B cell (primary cell): ENCODE data around the gene MYO6. TPM values are rescaled to one million over a fixed set of nuclear protein-coding genes. Genes with fewer than 3 reads are reported as not detected.

Experiments
- ATAC-seq: fragments of 200-7000 bp; cut with Tn5 transposase; one replicate; pipeline ENCODE4 v1.10.0; 2021; ENCODE audit warnings: low read depth, mild to moderate bottlenecking, moderate number of reproducible peaks, moderate library complexity
- CTCF ChIA-PET: fragments of 350-600 bp; sonication (Branson Sonifier 250); formaldehyde crosslinking; loops from one replicate; lab custom pipeline; 2021; ENCODE audit warnings: antibody characterized with exemption, inconsistent platforms; lab: Charles Lee
- POLR2A ChIA-PET: fragments of 350-600 bp; sonication (Branson Sonifier 250); formaldehyde crosslinking; loops from one replicate; lab custom pipeline; 2021; ENCODE audit warnings: antibody characterized with exemption; lab: Charles Lee
- DNase-seq: peaks from one replicate; pipeline ENCODE4 v3.0.0; 2013
- H2AFZ ChIP-seq: 2 replicates; pipeline ENCODE4 v1.6.1; 2012; ENCODE audit warnings: mild to moderate bottlenecking, low read depth, low read length; ENCODE audit not compliant: insufficient read depth, poor library complexity, severe bottlenecking
- H3K27ac ChIP-seq, 2 donors: 1 replicate in 1 of 2; 2 replicates in 1 of 2; pipeline ENCODE4 v1.5.1; 2012 to 2013; ENCODE audit warnings: low read length in 2 of 2, mild to moderate bottlenecking in 2 of 2, moderate library complexity in 1 of 2
- H3K27me3 ChIP-seq, 4 experiments: fragments of 200-600 bp in 1 of 4; sonication (generic) in 1 of 4; replicated peaks in 1 of 4; 1 replicate in 2 of 4; 2 replicates in 2 of 4; pipeline versions ENCODE4 v1.6.1 to v1.7.0; 2013 to 2016; ENCODE audit warnings: low read length in 3 of 4, mild to moderate bottlenecking in 2 of 4, mixed read lengths in 1 of 4, moderate library complexity in 1 of 4; ENCODE audit not compliant: insufficient read depth in 4 of 4, control insufficient read depth in 3 of 4; ENCODE audit errors: control extremely low read depth in 1 of 4
- H3K36me3 ChIP-seq, 2 experiments: replicated peaks in 1 of 2; 1 replicate in 1 of 2; 2 replicates in 1 of 2; pipeline versions ENCODE4 v1.6.1 to v1.7.1; 2013; ENCODE audit warnings: low read length in 1 of 2; ENCODE audit not compliant: insufficient read depth in 2 of 2, control insufficient read depth in 1 of 2; ENCODE audit errors: control extremely low read depth in 1 of 2, extremely low read depth in 1 of 2
- H3K4me1 ChIP-seq, 2 donors: fragments of 200-600 bp in 1 of 2; sonication (generic) in 1 of 2; 1 replicate in 1 of 2; 2 replicates in 1 of 2; pipeline versions ENCODE4 v1.5.1 to v1.6.1; 2013 to 2017; ENCODE audit warnings: low read length in 2 of 2; ENCODE audit not compliant: control insufficient read depth in 2 of 2, insufficient read depth in 2 of 2
- H3K4me2 ChIP-seq: replicated peaks from 2 replicates; pipeline ENCODE3; 2012; ENCODE audit warnings: mild to moderate bottlenecking, low read depth, low read length; ENCODE audit not compliant: poor library complexity, severe bottlenecking
- H3K4me3 ChIP-seq, 5 experiments: fragments of 200-600 bp in 1 of 5; sonication (generic) in 1 of 5; 1 replicate in 3 of 5; 2 replicates in 2 of 5; pipeline versions ENCODE4 v1.5.1 to v1.7.0; 2011 to 2016; ENCODE audit warnings: low read length in 4 of 5, mild to moderate bottlenecking in 4 of 5, low read depth in 2 of 5, control low read depth in 1 of 5, moderate library complexity in 1 of 5; ENCODE audit not compliant: insufficient read depth in 1 of 5; ENCODE audit errors: control extremely low read depth in 1 of 5, extremely low read depth in 1 of 5
- H3K79me2 ChIP-seq: fragments of 200-600 bp; sonication (generic); one replicate; pipeline ENCODE4 v1.6.0; 2016; ENCODE audit warnings: low read length; ENCODE audit not compliant: control insufficient read depth, insufficient read depth
- H3K9ac ChIP-seq: fragments of 200-600 bp; sonication (generic); 2 replicates; pipeline ENCODE4 v1.6.1; 2017; ENCODE audit warnings: mild to moderate bottlenecking, low read length, moderate library complexity
- H3K9me3 ChIP-seq, 3 donors: one replicate each; pipeline versions ENCODE4 v1.6.1 to v1.7.1; 2013; ENCODE audit warnings: low read length in 2 of 3; ENCODE audit not compliant: control insufficient read depth in 2 of 3, insufficient read depth in 1 of 3; ENCODE audit errors: control extremely low read depth in 1 of 3
- H4K20me1 ChIP-seq: 2 replicates; pipeline ENCODE4 v1.6.0; 2012; ENCODE audit warnings: mild to moderate bottlenecking, low read length; ENCODE audit not compliant: insufficient read depth, control insufficient read depth, poor library complexity, severe bottlenecking
- H3K27ac Mint-ChIP-seq: one replicate; pipeline ENCODE4 v1.8.0; 2021; ENCODE audit warnings: mixed read lengths
- H3K27me3 Mint-ChIP-seq: one replicate; pipeline ENCODE4 v1.8.0; 2021; ENCODE audit warnings: mixed read lengths
- H3K4me1 Mint-ChIP-seq: one replicate; pipeline ENCODE4 v1.8.0; 2021; ENCODE audit warnings: mixed read lengths
- H3K4me3 Mint-ChIP-seq: one replicate; pipeline ENCODE4 v1.8.0; 2021; ENCODE audit warnings: mixed read lengths
- H3K9me3 Mint-ChIP-seq: one replicate; pipeline ENCODE4 v1.8.0; 2022; ENCODE audit warnings: mixed read lengths; ENCODE audit not compliant: insufficient read depth
- EZH2 ChIP-seq: IDR thresholded peaks from 2 replicates; pipeline ENCODE4 v1.6.1; 2012; ENCODE audit warnings: borderline replicate concordance, low read depth, mild to moderate bottlenecking, moderate library complexity, low read length; ENCODE audit not compliant: insufficient read depth, poor library complexity, severe bottlenecking
- WGBS: methylation state at CpG from one replicate; pipeline ENCODE4 v1.1.5; 2013; ENCODE audit warnings: missing lambda C conversion rate; ENCODE audit not compliant: insufficient coverage; 5-methylcytosine and 5-hydroxymethylcytosine counted together
- intact Hi-C: fragments of 100-400 bp; cut with micrococcal nuclease; formaldehyde crosslinking; loops from one replicate; pipeline ENCODE4 v1.10.0; 2022
- polyA plus RNA-seq: library from polyadenylated mRNA; depleted of rRNA; stranded (reverse); fragments of >200 nt; gene quantifications from 2 replicates; pipeline ENCODE4 v1.2.3, GENCODE V29; 2012
- total RNA-seq, 2 donors: library from RNA; stranded (reverse); fragments of 120-200 nt in 1 of 2; gene quantifications; 1 replicate in 1 of 2; 2 replicates in 1 of 2; pipeline versions ENCODE4 v1.2.3 to v1.2.4, GENCODE V29; 2013 to 2022
- TF ChIP-seq, protein P1 (sequence below): fragments of 200-600 bp; IDR thresholded peaks from one replicate; pipeline ENCODE4 v1.8.0; 2022; ENCODE audit warnings: antibody characterized with exemption, mild to moderate bottlenecking

Gene MYO6
- total and polyA plus RNA-seq, 2 donors (not counting 1 experiment from before 2014, with no cell fraction given) = 0.09 to 0.59 TPM

DNA sequence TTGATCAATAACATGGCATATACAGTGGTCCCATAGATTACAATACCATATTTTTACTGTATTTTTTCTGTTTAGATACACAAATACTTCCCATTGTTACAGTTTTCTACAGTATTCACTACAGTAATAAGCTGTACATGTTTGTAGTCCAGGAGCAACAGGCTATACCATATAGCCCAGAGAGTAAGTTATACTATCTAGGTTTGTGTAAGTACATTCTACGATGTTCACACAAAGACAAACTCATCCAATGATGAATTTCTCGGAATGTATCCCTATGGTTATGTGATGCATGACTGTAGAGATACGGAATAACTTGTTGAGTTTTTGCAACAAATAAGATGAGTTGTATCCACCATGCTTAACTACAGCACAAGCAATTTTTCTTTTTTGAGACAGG, 3.6 kb upstream of the MYO6 start:
- Histone ChIP-seq H3K9me3 (peaks cover 0 to 19% (median 0%) of the 10 kb centered on the region in 3 donors), H3K27me3 (peaks cover 1 to 62% (median 46%) of the 10 kb centered on the region in 4 experiments), H4K20me1 (no peaks in the 10 kb centered on the region), H3K4me1 (peaks cover 25 to 28% of the 10 kb centered on the region in 2 donors), H3K27ac (no peak overlapping the region), H3K79me2 (no peaks in the 10 kb centered on the region), H3K36me3 (no peaks in the 10 kb centered on the region), H3K4me3 (no peak overlapping the region), H3K9ac (no peak overlapping the region), H3K4me2 (no peak overlapping the region), H2AFZ (no peak overlapping the region)
- ATAC-seq (no peak), DNase-seq (no peak)
- intact Hi-C loops = loop anchor here (5.0 kb wide), 2 partner anchors 68 to 503 kb away; partner anchors contain the start of gene COX7A2
- no peak overlapping the region for H3K4me3 Mint-ChIP-seq
- ChIA-PET CTCF (no interaction called here), POLR2A (no interaction called here)
- WGBS = no CpG with 5 or more reads among the region's 3 CpGs
- peaks cover 47% of the 10 kb centered on the region for H3K27me3 Mint-ChIP-seq
- H3K27ac Mint-ChIP-seq = no peak overlapping the region
- H3K9me3 Mint-ChIP-seq = peaks cover 2% of the 10 kb centered on the region
- peaks cover 19% of the 10 kb centered on the region for H3K4me1 Mint-ChIP-seq
- TF ChIP-seq, protein P1, sequence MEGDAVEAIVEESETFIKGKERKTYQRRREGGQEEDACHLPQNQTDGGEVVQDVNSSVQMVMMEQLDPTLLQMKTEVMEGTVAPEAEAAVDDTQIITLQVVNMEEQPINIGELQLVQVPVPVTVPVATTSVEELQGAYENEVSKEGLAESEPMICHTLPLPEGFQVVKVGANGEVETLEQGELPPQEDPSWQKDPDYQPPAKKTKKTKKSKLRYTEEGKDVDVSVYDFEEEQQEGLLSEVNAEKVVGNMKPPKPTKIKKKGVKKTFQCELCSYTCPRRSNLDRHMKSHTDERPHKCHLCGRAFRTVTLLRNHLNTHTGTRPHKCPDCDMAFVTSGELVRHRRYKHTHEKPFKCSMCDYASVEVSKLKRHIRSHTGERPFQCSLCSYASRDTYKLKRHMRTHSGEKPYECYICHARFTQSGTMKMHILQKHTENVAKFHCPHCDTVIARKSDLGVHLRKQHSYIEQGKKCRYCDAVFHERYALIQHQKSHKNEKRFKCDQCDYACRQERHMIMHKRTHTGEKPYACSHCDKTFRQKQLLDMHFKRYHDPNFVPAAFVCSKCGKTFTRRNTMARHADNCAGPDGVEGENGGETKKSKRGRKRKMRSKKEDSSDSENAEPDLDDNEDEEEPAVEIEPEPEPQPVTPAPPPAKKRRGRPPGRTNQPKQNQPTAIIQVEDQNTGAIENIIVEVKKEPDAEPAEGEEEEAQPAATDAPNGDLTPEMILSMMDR = no peak
- TF ChIP-seq EZH2 = no peak

DNA sequence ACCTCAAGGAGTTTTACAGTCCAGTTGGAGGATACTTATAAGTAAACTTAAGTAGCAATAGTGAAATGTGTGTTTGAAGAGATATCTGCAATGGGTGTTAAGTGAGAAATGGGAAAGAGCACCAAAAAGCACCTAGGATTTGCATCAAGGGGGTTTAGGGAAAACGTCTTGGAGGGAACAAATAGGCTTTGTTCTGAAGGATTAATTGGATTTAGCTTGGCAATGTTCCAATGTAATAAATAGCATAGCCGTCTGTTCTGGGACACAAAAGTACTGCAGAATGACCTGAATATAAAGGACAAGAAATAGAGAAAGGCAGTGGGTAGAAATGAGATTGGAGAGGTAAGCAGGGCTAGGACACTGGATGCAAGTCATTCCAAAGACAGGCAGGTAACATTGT, 2.8 kb upstream of the MYO6 start:
- no peaks in the 10 kb centered on the region for H3K79me2 ChIP-seq
- peaks cover 1 to 68% (median 53%) of the 10 kb centered on the region in 4 experiments for H3K27me3 ChIP-seq
- no peak overlapping the region for H2AFZ ChIP-seq
- H3K4me2 ChIP-seq = no peak overlapping the region
- intact Hi-C loops = loop anchor here (5.0 kb wide), 2 partner anchors 69 to 504 kb away; partner anchors contain the start of gene COX7A2
- Mint-ChIP-seq H3K4me3 (no peak overlapping the region), H3K27me3 (peaks cover 55% of the 10 kb centered on the region), H3K27ac (no peak overlapping the region), H3K9me3 (peaks cover 2% of the 10 kb centered on the region), H3K4me1 (peaks cover 19% of the 10 kb centered on the region)
- CTCF ChIA-PET = no interaction called here
- no peak for TF ChIP-seq EZH2
- TF ChIP-seq, protein P1 = no peak
- WGBS = 43% methylated on average over 2 of the region's 2 CpGs
- no peak for DNase-seq
- POLR2A ChIA-PET = no interaction called here
- no peak for ATAC-seq
- H3K9me3 ChIP-seq = peaks cover 0 to 19% (median 0%) of the 10 kb centered on the region in 3 donors
- H3K9ac ChIP-seq = no peak overlapping the region
- H3K27ac ChIP-seq = no peak overlapping the region
- H3K4me3 ChIP-seq = no peak overlapping the region
- H3K36me3 ChIP-seq = no peaks in the 10 kb centered on the region
- H4K20me1 ChIP-seq = no peaks in the 10 kb centered on the region
- H3K4me1 ChIP-seq = peaks cover 25 to 28% of the 10 kb centered on the region in 2 donors
